ENCODE measurements around the gene KCNH3. TPM values are rescaled to one million over a fixed set of nuclear protein-coding genes. Genes with fewer than 3 reads are reported as not detected.

KCNH3 gene
- total and polyA plus RNA-seq, 2 of the 8 experiments (the other 6 are each of a cell fraction or from before 2014, with no cell fraction given): 0.24 to 0.50 TPM

DNA sequence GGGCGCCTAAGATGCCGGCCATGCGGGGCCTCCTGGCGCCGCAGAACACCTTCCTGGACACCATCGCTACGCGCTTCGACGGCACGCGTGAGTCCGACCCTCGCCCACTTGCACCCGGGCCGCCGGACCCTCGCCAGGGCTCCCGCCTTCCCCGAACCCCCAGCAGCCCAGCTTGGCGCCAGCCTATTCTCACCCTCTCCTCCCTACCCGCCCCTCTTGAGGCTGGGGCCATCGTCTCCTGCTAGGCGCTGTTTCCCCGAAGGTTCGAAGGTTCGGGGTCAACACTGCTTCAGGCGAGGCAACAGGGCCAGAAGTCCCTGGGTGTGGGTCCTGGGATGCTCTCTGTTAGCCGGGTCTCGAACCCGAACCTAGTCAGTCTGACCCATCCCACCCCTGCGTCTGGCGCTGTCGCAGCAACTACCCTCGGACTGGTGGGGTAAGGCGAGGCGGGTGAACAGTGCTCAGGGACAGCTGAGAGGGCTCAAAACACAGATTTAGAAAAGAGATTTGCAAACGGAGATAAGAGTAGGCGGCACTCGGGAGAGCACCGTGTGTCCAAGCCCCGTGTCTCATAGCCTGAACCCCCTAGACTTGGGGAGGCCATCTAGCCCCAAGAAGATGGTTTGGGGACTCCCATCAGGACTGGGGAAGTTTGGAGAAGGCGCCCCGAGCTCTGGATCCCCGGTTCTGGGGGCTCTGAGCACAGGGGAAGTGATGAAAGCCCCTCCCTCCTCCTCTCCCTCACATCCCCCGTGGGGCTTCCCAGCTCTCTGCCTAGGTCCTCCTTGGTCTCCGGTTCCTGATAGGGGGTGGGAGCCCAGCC, 787 bp downstream of the KCNH3 start (continued):
- TF ChIP-seq PHF8 (conservative IDR thresholded peaks at IDR 0.05; ENCODE audit: low read depth, low read length): no peak
- no peak for TF ChIP-seq CHD1 (IDR thresholded peaks at IDR 0.05; ENCODE audit: low read depth, low read length)
- no peak for TF ChIP-seq SIN3A (conservative IDR thresholded peaks at IDR 0.05 in 1 of 2, IDR thresholded peaks at IDR 0.05 in 1 of 2; ENCODE audit: low read depth in 1 of 2, low read length in 2 of 2)
- TF ChIP-seq TEAD4 (IDR thresholded peaks at IDR 0.05; ENCODE audit: low read depth, low read length): no peak
- no peak for TF ChIP-seq EP300 (IDR thresholded peaks at IDR 0.05; ENCODE audit: borderline replicate concordance in 1 of 2, low read depth in 2 of 2, low read length in 2 of 2)
- TF ChIP-seq EZH2 (IDR thresholded peaks at IDR 0.05; ENCODE audit: low read depth, low read length, severe bottlenecking): peak; percentile 94
- TF ChIP-seq SIX5 (IDR thresholded peaks at IDR 0.05; ENCODE audit: low read depth, low read length): no peak
- no peak for TF ChIP-seq BRCA1 (IDR thresholded peaks at IDR 0.05; ENCODE audit: low read depth, low read length)
- TF ChIP-seq KDM4A (IDR thresholded peaks at IDR 0.05; ENCODE audit: low read depth, low read length, severe bottlenecking): peak; percentile 2
- no peak for TF ChIP-seq FOSL1 (IDR thresholded peaks at IDR 0.05; ENCODE audit: insufficient read depth, low read depth, low read length)
- TF ChIP-seq HDAC6 (IDR thresholded peaks at IDR 0.05; ENCODE audit: low read depth, low read length): no peak
- TF ChIP-seq KDM1A (IDR thresholded peaks at IDR 0.05; ENCODE audit: borderline replicate concordance, low read length): no peak
- TF ChIP-seq HDAC2 (IDR thresholded peaks at IDR 0.05; ENCODE audit: borderline replicate concordance in 1 of 2, low read depth in 2 of 2, low read length in 2 of 2): no peak

Measured in H1 (cell line).